Smooth muscle cell (in vitro differentiated cells): Measurements from ENCODE around the gene RTP5. TPM values are rescaled to one million over a fixed set of nuclear protein-coding genes. Genes with fewer than 3 reads are reported as not detected.

Experiments
- DNase-seq: peaks from one replicate; lab custom pipeline; 2025; ENCODE audit not compliant: unreplicated experiment; lab: John Stamatoyannopoulos, UW
- H2AFZ ChIP-seq: fragments of 200-600 bp; sonication (generic); 2 replicates; pipeline ENCODE4 v1.6.0; 2016; ENCODE audit warnings: antibody characterized with exemption, low read depth, mild to moderate bottlenecking
- H3F3A ChIP-seq: fragments of 200-600 bp; sonication (generic); 2 replicates; pipeline ENCODE4 v1.6.0; 2017; ENCODE audit warnings: antibody characterized with exemption, low read depth
- H3K27ac ChIP-seq: fragments of 200-600 bp; sonication (generic); 2 replicates; pipeline ENCODE4 v1.5.1; 2016; ENCODE audit warnings: low read depth, mild to moderate bottlenecking
- H3K27me3 ChIP-seq: fragments of 200-600 bp; sonication (generic); 2 replicates; pipeline ENCODE4 v1.6.1; 2016; ENCODE audit warnings: low read depth, mild to moderate bottlenecking
- H3K36me3 ChIP-seq: fragments of 200-600 bp; sonication (generic); 2 replicates; pipeline ENCODE4 v1.5.1; 2016; ENCODE audit warnings: low read depth
- H3K4me1 ChIP-seq: fragments of 200-600 bp; sonication (generic); 2 replicates; pipeline ENCODE4 v1.5.1; 2016; ENCODE audit warnings: low read depth
- H3K4me2 ChIP-seq: fragments of 200-600 bp; sonication (generic); 2 replicates; pipeline ENCODE4 v1.6.0; 2016; ENCODE audit warnings: mild to moderate bottlenecking
- H3K4me3 ChIP-seq: fragments of 200-600 bp; sonication (generic); 2 replicates; pipeline ENCODE4 v1.5.1; 2016; ENCODE audit warnings: mild to moderate bottlenecking
- H3K79me2 ChIP-seq: fragments of 200-600 bp; sonication (generic); 2 replicates; pipeline ENCODE4 v1.6.0; 2016; ENCODE audit warnings: low read depth, mild to moderate bottlenecking
- H3K9ac ChIP-seq: fragments of 200-600 bp; sonication (generic); 2 replicates; pipeline ENCODE4 v1.6.0; 2016; ENCODE audit warnings: low read depth
- H3K9me3 ChIP-seq: fragments of 200-600 bp; sonication (generic); replicated peaks from 2 replicates; pipeline ENCODE4 v1.5.1; 2016; ENCODE audit warnings: low read depth
- H4K20me1 ChIP-seq: fragments of 200-600 bp; sonication (generic); 2 replicates; pipeline ENCODE4 v1.6.0; 2016; ENCODE audit warnings: low read depth
- CTCF ChIP-seq: fragments of 200-600 bp; sonication (generic); IDR thresholded peaks from 2 replicates; pipeline ENCODE4 v1.5.1; 2017; ENCODE audit warnings: borderline replicate concordance, mild to moderate bottlenecking, antibody characterized with exemption; ENCODE audit not compliant: insufficient read depth, poor library complexity, severe bottlenecking
- WGBS: methylation state at CpG from one replicate; pipeline ENCODE4 v1.1.7; 2016; ENCODE audit warnings: low lambda C conversion rate; 5-methylcytosine and 5-hydroxymethylcytosine counted together
- polyA plus RNA-seq: library from polyadenylated mRNA; unstranded; fragments of >200 nt; fragmentation: Nextera tagmentation; extraction: Ambion mirVana; gene quantifications from 2 replicates; pipeline ENCODE4 v1.2.1, GENCODE V29; 2016
- total RNA-seq: library from RNA; depleted of rRNA; stranded (reverse); fragments of >200 nt; gene quantifications from 2 replicates; pipeline ENCODE4 v1.2.3, GENCODE V29; 2014

RTP5 gene
- total and polyA plus RNA-seq, 2 experiments from 2014 or later = not detected

- WGBS = 99% methylated on average over 8 of the region's 10 CpGs
- no peak overlapping the region for H3K9ac ChIP-seq
- H2AFZ ChIP-seq = no peak overlapping the region
- H3K36me3 ChIP-seq = no peaks in the 10 kb centered on the region
- H3K4me2 ChIP-seq = no peak overlapping the region
- DNase-seq = no peak
- H3K4me3 ChIP-seq = no peak overlapping the region
- no peak for TF ChIP-seq CTCF
- no peaks in the 10 kb centered on the region for H3K9me3 ChIP-seq
- no peak overlapping the region for H3K27ac ChIP-seq
- H3K27me3 ChIP-seq = no peaks in the 10 kb centered on the region
- no peaks in the 10 kb centered on the region for H3F3A ChIP-seq
- peaks cover 4% of the 10 kb centered on the region for H3K4me1 ChIP-seq
- peaks cover 12% of the 10 kb centered on the region for H4K20me1 ChIP-seq
- H3K79me2 ChIP-seq = no peaks in the 10 kb centered on the region
These were observed 27.2 kb downstream of the RTP5 start for GRCh38 chr2:241896746-241897201.

GRCh38 chr2:241897231-241897916, 27.8 kb downstream of the RTP5 start:
- H3F3A ChIP-seq = no peaks in the 10 kb centered on the region
- peaks cover 7% of the 10 kb centered on the region for H3K4me1 ChIP-seq
- no peak overlapping the region for H2AFZ ChIP-seq
- DNase-seq = no peak
- no peaks in the 10 kb centered on the region for H3K9me3 ChIP-seq
- no peak for TF ChIP-seq CTCF
- WGBS = 91% methylated on average over 17 of the region's 17 CpGs
- no peaks in the 10 kb centered on the region for H3K27me3 ChIP-seq
- no peak overlapping the region for H3K9ac ChIP-seq
- H3K4me3 ChIP-seq = no peak overlapping the region
- H4K20me1 ChIP-seq = peaks cover 6% of the 10 kb centered on the region
- H3K79me2 ChIP-seq = no peaks in the 10 kb centered on the region
- no peak overlapping the region for H3K4me2 ChIP-seq
- no peak overlapping the region for H3K27ac ChIP-seq
- H3K36me3 ChIP-seq = no peaks in the 10 kb centered on the region

GRCh38 chr2:241898463-241899270, 29.1 kb downstream of the RTP5 start:
- peaks cover 5% of the 10 kb centered on the region for H4K20me1 ChIP-seq
- no peak overlapping the region for H3K4me2 ChIP-seq
- H3F3A ChIP-seq = no peaks in the 10 kb centered on the region
- H3K4me1 ChIP-seq = peaks cover 7% of the 10 kb centered on the region
- no peak overlapping the region for H3K27ac ChIP-seq
- no peak overlapping the region for H2AFZ ChIP-seq
- no peaks in the 10 kb centered on the region for H3K27me3 ChIP-seq
- no peak for DNase-seq
- no peak overlapping the region for H3K4me3 ChIP-seq
- no peaks in the 10 kb centered on the region for H3K79me2 ChIP-seq
- no peaks in the 10 kb centered on the region for H3K9me3 ChIP-seq
- no peak for TF ChIP-seq CTCF
- WGBS = 96% methylated on average over 30 of the region's 30 CpGs
- no peaks in the 10 kb centered on the region for H3K36me3 ChIP-seq
- no peak overlapping the region for H3K9ac ChIP-seq
